ENCODE measurements around the gene WSB2. TPM values are rescaled to one million over a fixed set of nuclear protein-coding genes. Genes with fewer than 3 reads are reported as not detected.

WSB2 gene
- total and polyA plus RNA-seq, 9 of the 15 experiments (the other 6 are each of a cell fraction or from before 2014, with no cell fraction given), result 31.4 to 77.6 (median 52.6) TPM

- TF ChIP-seq POLR2G (IDR thresholded peaks at IDR 0.05; ENCODE audit: low read depth, low read length) (no peak), THAP7 (CRISPR knock-in tag; IDR thresholded peaks at IDR 0.05) (no peak), SPI1 (IDR thresholded peaks at IDR 0.05; ENCODE audit: borderline replicate concordance, low read depth, low read length) (peak; percentile 41; the same call in 1 of the 2 replicates), CUX1 (CRISPR knock-in tag; IDR thresholded peaks at IDR 0.05) (no peak), RBM17 (IDR thresholded peaks at IDR 0.05; ENCODE audit: borderline replicate concordance, low read depth, low read length) (no peak), HMGN3 (IDR thresholded peaks at IDR 0.05; ENCODE audit: borderline replicate concordance, extremely low read depth, insufficient read length, low read depth, low read length) (no peak), PCBP1 (IDR thresholded peaks at IDR 0.05; ENCODE audit: low read depth, low read length, poor library complexity, severe bottlenecking) (no peak), CBX3 (IDR thresholded peaks at IDR 0.05; ENCODE audit: borderline replicate concordance in 1 of 2, low read length in 2 of 2) (0 out of 3 replicates have a peak, but pooled peaks of 1 of the 2 experiments have one; percentile 16), XRCC5 (IDR thresholded peaks at IDR 0.05; ENCODE audit: low read depth, low read length) (no peak), BMI1 (IDR thresholded peaks at IDR 0.05; ENCODE audit: low read length) (no peak), ZFP91 (CRISPR knock-in tag; IDR thresholded peaks at IDR 0.05) (0 out of 2 replicates have a peak, but pooled peaks have one; percentile 56), CREBBP (IDR thresholded peaks at IDR 0.05; ENCODE audit: low read depth, low read length) (no peak), FOSL1 (tag; conservative IDR thresholded peaks at IDR 0.05) (no peak), MYC (IDR thresholded peaks at IDR 0.05; ENCODE audit: low read depth, low read length) (no peak), MYC (CRISPR knock-in tag; IDR thresholded peaks at IDR 0.05; ENCODE audit: borderline replicate concordance, low read depth) (no peak), CTCF (IDR thresholded peaks at IDR 0.05 in 2 of 3, conservative IDR thresholded peaks at IDR 0.05 in 1 of 3; ENCODE audit: insufficient read depth in 2 of 3, low read depth in 1 of 3, low read length in 3 of 3) (peak; percentile 25 to 44 (median 37); a peak in 4 of 6 replicates)
Measured at GRCh38 chr12:118064608-118065007, 3.6 kb upstream of the WSB2 start (continued).

All from K562 (cell line).